A549 (cell line): ENCODE results near the gene GPATCH4.

Experiments used
- CBX8 ChIP-seq: fragments of 200-600 bp; sonication (generic); IDR thresholded peaks from 2 replicates; pipeline ENCODE4 v1.6.1; 2016
- CHD4 ChIP-seq: fragments of 200-600 bp; sonication (generic); IDR thresholded peaks from 2 replicates; pipeline ENCODE4 v1.6.1; 2016; ENCODE audit warnings: antibody characterized with exemption, mild to moderate bottlenecking, borderline replicate concordance
- ESRRA ChIP-seq: fragments of 150-350 bp; IDR thresholded peaks from 2 replicates; pipeline ENCODE4 v1.6.1; 2014; ENCODE audit warnings: mild to moderate bottlenecking, low read length, borderline replicate concordance
- HEYL ChIP-seq: fragments of 250-450 bp; sonication (Bioruptor Pico); IDR thresholded peaks from 2 replicates; pipeline ENCODE4 v1.8.0; 2021; ENCODE audit warnings: mild to moderate bottlenecking, moderate library complexity
- HOXA7 ChIP-seq: fragments of 250-450 bp; sonication (Bioruptor Pico); IDR thresholded peaks from 2 replicates; pipeline ENCODE4 v1.5.0; 2020; ENCODE audit warnings: mild to moderate bottlenecking, moderate library complexity
- MAZ ChIP-seq: fragments of 150-350 bp; IDR thresholded peaks from 2 replicates; pipeline ENCODE4 v1.6.1; 2014; ENCODE audit warnings: antibody characterized with exemption, low read depth, low read length, borderline replicate concordance
- MYC ChIP-seq: IDR thresholded peaks from 2 replicates; pipeline ENCODE4 v1.6.1; 2012; ENCODE audit warnings: mild to moderate bottlenecking, inconsistent platforms, low read length, improper control_type of control experiment, borderline replicate concordance
- NFE2L2 ChIP-seq: fragments of 150-350 bp; conservative IDR thresholded peaks from 2 replicates; pipeline ENCODE4 v1.6.1; 2014; ENCODE audit warnings: low read length
- POLR2AphosphoS2 ChIP-seq: conservative IDR thresholded peaks from 2 replicates; pipeline ENCODE4 v1.6.1; 2012; ENCODE audit warnings: low read length, improper control_type of control experiment, inconsistent platforms
- RAD21 ChIP-seq, 2 experiments: fragments of >200 bp in 1 of 2; sonication (Bioruptor Twin) in 1 of 2; formaldehyde crosslinking in 1 of 2; IDR thresholded peaks in 1 of 2; conservative IDR thresholded peaks in 1 of 2; 2 replicates in 1 of 2; 3 replicates in 1 of 2; pipeline ENCODE4 v1.6.1; 2012 to 2018; ENCODE audit warnings: inconsistent platforms in 1 of 2
- SMC3 ChIP-seq: fragments of >200 bp; sonication (Bioruptor Twin); formaldehyde crosslinking; IDR thresholded peaks from 3 replicates; pipeline ENCODE4 v1.6.1; 2018; ENCODE audit warnings: inconsistent platforms
- TF ChIP-seq, protein P1 (sequence below): IDR thresholded peaks from 2 replicates; pipeline ENCODE4 v1.6.1; 2012
- TF ChIP-seq, protein P2 (sequence below): fragments of >200 bp; sonication (Bioruptor Twin); formaldehyde crosslinking; IDR thresholded peaks from 3 replicates; pipeline ENCODE4 v1.5.1; 2016
- TF ChIP-seq, protein P3 (sequence below): IDR thresholded peaks from 2 replicates; pipeline ENCODE4 v1.6.1; 2012

DNA sequence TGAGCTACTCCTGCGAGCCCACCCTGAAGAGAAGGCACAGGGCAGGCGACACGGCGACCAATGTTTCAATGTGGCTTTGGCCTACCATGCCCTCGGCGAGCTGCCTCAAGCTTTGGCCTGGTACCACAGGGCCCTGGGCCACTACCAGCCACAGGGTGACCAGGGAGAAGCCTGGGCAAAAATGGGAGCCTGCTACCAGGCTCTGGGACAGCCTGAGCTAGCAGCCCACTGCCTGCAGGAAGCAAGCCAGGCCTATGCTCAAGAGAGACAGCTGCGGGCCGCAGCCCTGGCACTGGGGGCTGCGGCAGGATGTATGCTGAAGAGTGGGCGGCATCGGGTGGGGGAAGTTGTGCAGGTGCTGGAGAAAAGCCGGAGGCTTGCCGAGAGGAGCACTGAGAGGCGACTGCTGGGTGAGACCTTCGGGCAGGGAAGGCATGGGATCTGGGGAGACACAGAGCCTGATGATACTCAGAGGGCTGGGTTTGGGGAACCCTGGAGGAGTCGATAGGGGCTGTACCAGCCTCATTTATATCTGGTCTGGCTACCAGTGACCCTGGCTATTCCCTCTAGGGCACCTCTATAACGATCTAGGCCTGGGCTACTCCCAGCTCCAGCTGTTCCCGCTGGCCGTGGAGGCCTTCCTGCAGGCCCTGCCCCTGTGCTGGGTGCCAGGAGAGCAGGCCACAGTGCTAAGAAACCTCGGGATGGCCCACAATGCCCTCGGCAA is 19.5 kb downstream of the GPATCH4 start:
- TF ChIP-seq RAD21 (conservative IDR thresholded peaks at IDR 0.05 in 1 of 2, IDR thresholded peaks at IDR 0.05 in 1 of 2), result no peak
- TF ChIP-seq, protein P1, sequence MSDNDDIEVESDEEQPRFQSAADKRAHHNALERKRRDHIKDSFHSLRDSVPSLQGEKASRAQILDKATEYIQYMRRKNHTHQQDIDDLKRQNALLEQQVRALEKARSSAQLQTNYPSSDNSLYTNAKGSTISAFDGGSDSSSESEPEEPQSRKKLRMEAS, result no peak
- TF ChIP-seq, protein P2, sequence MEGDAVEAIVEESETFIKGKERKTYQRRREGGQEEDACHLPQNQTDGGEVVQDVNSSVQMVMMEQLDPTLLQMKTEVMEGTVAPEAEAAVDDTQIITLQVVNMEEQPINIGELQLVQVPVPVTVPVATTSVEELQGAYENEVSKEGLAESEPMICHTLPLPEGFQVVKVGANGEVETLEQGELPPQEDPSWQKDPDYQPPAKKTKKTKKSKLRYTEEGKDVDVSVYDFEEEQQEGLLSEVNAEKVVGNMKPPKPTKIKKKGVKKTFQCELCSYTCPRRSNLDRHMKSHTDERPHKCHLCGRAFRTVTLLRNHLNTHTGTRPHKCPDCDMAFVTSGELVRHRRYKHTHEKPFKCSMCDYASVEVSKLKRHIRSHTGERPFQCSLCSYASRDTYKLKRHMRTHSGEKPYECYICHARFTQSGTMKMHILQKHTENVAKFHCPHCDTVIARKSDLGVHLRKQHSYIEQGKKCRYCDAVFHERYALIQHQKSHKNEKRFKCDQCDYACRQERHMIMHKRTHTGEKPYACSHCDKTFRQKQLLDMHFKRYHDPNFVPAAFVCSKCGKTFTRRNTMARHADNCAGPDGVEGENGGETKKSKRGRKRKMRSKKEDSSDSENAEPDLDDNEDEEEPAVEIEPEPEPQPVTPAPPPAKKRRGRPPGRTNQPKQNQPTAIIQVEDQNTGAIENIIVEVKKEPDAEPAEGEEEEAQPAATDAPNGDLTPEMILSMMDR, result no peak
- no peak for TF ChIP-seq HOXA7 (CRISPR knock-in tag)
- TF ChIP-seq SMC3, result no peak
- no peak for TF ChIP-seq CBX8
- TF ChIP-seq NFE2L2, result no peak
- TF ChIP-seq MYC, result no peak
- TF ChIP-seq ESRRA, result no peak
- TF ChIP-seq, protein P3, sequence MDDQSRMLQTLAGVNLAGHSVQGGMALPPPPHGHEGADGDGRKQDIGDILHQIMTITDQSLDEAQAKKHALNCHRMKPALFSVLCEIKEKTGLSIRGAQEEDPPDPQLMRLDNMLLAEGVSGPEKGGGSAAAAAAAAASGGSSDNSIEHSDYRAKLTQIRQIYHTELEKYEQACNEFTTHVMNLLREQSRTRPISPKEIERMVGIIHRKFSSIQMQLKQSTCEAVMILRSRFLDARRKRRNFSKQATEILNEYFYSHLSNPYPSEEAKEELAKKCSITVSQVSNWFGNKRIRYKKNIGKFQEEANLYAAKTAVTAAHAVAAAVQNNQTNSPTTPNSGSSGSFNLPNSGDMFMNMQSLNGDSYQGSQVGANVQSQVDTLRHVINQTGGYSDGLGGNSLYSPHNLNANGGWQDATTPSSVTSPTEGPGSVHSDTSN, result no peak
- TF ChIP-seq MAZ, result no peak
- TF ChIP-seq HEYL (CRISPR knock-in tag), result no peak
- TF ChIP-seq POLR2AphosphoS2, result no peak
- no peak for TF ChIP-seq CHD4
